GM19035 (cell line): ENCODE results near the gene TOLLIP.

Source experiments
- ATAC-seq: cut with Tn5 transposase; IDR thresholded peaks from one replicate; pipeline ENCODE4 v1.9.1; 2021; ENCODE audit not compliant: unreplicated experiment

The TOLLIP gene

GRCh38 chr11:1285316-1285744 is 24.1 kb downstream of the TOLLIP start:
- ATAC-seq, result no peak

- no peak for ATAC-seq
Observed at GRCh38 chr11:1283906-1284305, 25.5 kb downstream of the TOLLIP start.

GRCh38 chr11:1283091-1283511 is 26.3 kb downstream of the TOLLIP start:
- no peak for ATAC-seq

- ATAC-seq, result no peak
Observed at GRCh38 chr11:1281974-1282365, 27.5 kb downstream of the TOLLIP start.

- ATAC-seq, result no peak
Observed at GRCh38 chr11:1281326-1281973, 28.0 kb downstream of the TOLLIP start.

- no peak for ATAC-seq
Observed at GRCh38 chr11:1280116-1281035, 29.1 kb downstream of the TOLLIP start.

- no peak for ATAC-seq
Observed at GRCh38 chr11:1279674-1280055, 29.8 kb downstream of the TOLLIP start.

GRCh38 chr11:1278766-1279673 is 30.4 kb downstream of the TOLLIP start:
- no peak for ATAC-seq

GRCh38 chr11:1277936-1278512 is 31.4 kb downstream of the TOLLIP start:
- ATAC-seq, result no peak

- no peak for ATAC-seq
Observed at GRCh38 chr11:1276866-1277615, 32.4 kb downstream of the TOLLIP start.

- ATAC-seq, result no peak
Observed at GRCh38 chr11:1276041-1276790, 33.2 kb downstream of the TOLLIP start.

GRCh38 chr11:1275021-1275420 is 34.4 kb downstream of the TOLLIP start:
- ATAC-seq, result no peak

- no peak for ATAC-seq
Observed at GRCh38 chr11:1274501-1274900, 34.9 kb downstream of the TOLLIP start.

- no peak for ATAC-seq
Observed at GRCh38 chr11:1272531-1272930, 36.9 kb downstream of the TOLLIP start.

- no peak for ATAC-seq
Observed at GRCh38 chr11:1271927-1272326, 37.5 kb downstream of the TOLLIP start.

GRCh38 chr11:1271406-1271805 is 38.0 kb downstream of the TOLLIP start:
- ATAC-seq, result no peak

GRCh38 chr11:1271002-1271401 is 38.4 kb downstream of the TOLLIP start:
- ATAC-seq, result no peak

GRCh38 chr11:1270476-1270875 is 39.0 kb downstream of the TOLLIP start:
- ATAC-seq, result no peak

GRCh38 chr11:1269957-1270356 is 39.5 kb downstream of the TOLLIP start:
- no peak for ATAC-seq
